ENCODE results near the gene PACC1.
"Not testable (repeated sequence)": the region's sequence is repeated elsewhere in the genome, so short reads cannot be mapped to it uniquely, and the experiment has no call there.

PACC1 gene

DNA sequence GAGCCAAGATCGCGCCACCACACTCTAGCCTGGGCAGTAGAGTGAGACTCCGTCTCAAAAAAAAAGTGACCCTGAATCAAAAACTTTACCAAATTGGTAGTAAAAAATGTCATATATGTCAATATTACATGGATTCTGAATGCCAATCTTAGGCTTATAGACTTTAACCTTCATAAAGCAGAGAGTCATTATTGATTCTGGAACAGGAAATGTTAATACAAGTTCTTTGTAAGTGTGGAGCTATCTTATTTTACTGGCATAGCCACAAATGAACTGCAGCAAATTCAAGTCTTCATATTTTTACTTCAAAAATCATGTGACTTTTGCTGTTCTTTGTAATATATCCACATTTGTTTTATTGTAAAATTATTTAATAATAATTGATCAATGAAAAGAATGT lies 88.1 kb downstream of the PACC1 start:
- no peak for DNase-seq (ENCODE audit: low spot score)

DNA sequence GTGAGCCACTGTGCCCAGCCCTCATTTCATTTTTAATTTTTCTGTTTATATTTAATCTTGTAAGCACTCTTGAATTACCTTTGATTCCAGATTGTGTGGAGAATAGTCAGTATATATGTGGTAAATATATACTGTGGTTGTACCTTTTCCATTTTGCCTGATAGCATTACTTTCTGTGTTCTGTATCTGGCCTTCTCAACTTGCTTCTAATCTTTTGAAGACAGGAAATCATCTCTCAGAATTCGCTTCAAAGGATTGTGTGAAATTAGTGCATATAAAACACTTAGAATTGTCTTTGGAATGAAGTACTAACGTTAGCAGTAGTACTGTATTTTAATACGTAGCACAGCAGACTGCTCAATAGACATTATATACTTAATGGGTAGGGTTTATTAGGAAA lies 91.6 kb downstream of the PACC1 start:
- DNase-seq (ENCODE audit: low spot score), result no peak

DNA sequence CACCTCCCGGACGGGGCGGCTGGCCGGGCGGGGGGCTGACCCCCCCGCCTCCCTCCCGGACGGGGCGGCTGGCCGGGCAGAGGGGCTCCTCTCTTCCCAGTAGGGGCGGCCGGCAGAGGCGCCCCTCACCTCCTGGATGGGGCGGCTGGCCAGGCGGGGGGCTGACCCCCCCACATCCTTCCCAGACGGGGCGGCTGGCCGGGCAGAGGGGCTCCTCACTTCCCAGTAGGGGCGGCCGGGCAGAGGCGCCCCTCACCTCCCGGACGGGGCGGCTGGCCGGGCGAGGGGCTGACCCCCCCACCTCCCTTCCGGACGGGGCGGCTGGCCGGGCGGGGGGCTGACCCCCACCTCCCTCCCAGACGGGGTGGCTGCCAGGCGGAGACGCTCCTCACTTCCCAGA lies 93.7 kb downstream of the PACC1 start:
- DNase-seq (ENCODE audit: low spot score), result not testable (repeated sequence)

GRCh38 chr1:212317916-212318315 lies 96.8 kb downstream of the PACC1 start:
- no peak for DNase-seq (ENCODE audit: low spot score)

DNA sequence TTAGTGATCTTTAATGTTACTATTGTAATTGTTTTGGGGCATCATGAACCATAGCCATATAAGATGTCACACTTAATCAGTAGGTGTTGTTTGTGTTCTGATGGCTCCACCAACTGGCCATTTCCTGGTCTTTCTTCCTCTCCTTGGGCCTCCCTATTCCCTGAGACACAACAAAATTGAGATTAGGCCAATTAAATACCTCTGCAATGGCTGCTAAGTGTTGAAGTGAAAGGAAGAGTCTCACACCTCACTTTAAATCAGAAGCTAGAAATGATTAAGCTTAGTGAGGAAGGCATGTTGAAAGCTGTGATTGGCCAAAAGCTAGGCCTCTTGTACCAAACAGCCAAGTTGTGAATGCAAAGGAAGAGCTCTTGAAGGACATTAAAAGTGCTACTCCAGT lies 98.8 kb downstream of the PACC1 start:
- no peak for DNase-seq (ENCODE audit: low spot score)

GRCh38 chr1:212315184-212315583 lies 99.5 kb downstream of the PACC1 start:
- DNase-seq (ENCODE audit: low spot score), result no peak

All from AG08395 (cell line).